T-helper 2 cell treated with Interferon-gamma antibody and Interleukin-4, amounts not matched to agents 100 ng/mL and 5 ng/mL, for 36 hours (primary cell): Measurements from ENCODE around the gene C14orf180. TPM values are rescaled to one million over a fixed set of nuclear protein-coding genes. Genes with fewer than 3 reads are reported as not detected.

Experiments used
- intact Hi-C: fragments of 100-400 bp; cut with micrococcal nuclease; formaldehyde crosslinking; loops from one replicate; pipeline ENCODE4 v1.15.1; 2023
- total RNA-seq: library from RNA; stranded (reverse); gene quantifications from 2 replicates; pipeline ENCODE4 v1.2.3, GENCODE V29; 2022

C14orf180 gene
- total RNA-seq, 1 donor from 2014 or later, result not detected

DNA sequence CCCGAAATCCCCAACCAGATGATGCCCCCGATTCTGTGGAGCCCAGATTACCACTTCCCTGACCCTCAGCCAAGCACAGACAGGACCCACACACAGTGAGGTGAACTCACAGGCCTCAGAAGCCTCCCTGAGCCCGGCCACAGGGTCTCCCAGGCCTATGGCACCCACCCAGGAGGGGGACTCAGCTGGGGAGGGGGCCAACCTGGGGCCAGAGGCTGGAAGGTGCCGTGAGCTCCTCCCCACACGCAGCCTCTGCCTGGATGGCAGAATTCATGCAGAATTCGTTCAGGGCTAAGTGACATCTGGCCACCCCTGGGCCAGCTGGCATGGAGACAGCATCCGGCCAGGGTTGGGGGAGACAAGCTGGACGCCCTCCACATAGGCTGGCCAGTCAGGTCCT lies 13.2 kb downstream of the C14orf180 start:
- intact Hi-C loops, result no loop called here

DNA sequence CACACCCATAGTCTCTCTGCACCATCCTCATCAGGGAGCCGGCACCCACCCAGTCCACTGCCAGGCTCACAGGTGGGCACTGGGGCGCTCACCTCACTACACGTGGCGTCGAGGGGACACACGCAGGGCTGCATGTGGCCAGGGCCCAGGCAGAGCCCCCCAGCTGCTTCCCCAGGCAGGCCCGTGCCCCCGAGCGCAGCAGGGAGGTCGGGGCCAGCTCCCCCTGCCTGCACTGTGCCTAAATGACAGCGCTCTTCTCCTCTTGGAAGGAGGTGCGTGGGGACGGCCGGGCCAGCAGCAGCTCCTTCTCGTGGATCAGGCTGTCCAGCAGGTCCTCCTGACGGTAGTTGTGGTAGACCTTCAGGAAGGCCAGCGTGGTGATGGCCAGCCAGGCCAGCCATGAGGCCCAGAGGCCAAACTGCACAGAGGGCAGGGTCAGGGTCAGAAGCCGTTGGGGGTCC lies 13.7 kb downstream of the C14orf180 start:
- intact Hi-C loops, result no loop called here

DNA sequence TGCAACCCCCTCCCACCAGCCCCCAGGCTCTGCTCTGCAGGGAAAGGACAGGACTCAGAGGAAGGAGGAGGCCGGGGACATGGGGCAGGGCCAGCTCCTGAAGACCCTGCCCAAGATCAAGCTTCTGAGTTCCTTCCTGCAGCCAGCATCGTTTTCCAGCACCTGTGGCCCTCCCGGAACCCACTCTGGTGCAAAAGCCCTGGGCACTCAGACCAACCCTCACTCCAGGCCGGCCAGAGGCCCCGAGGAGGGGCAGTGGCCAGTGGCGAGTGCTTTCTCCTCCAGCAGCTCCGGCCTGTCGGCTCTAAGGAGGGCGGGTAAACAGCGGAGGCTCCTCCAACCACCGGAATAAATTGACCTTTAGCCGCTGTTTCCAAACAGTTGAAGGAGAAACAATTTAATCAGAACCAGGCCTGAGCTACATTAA lies 14.2 kb downstream of the C14orf180 start:
- intact Hi-C loops, result no loop called here

DNA sequence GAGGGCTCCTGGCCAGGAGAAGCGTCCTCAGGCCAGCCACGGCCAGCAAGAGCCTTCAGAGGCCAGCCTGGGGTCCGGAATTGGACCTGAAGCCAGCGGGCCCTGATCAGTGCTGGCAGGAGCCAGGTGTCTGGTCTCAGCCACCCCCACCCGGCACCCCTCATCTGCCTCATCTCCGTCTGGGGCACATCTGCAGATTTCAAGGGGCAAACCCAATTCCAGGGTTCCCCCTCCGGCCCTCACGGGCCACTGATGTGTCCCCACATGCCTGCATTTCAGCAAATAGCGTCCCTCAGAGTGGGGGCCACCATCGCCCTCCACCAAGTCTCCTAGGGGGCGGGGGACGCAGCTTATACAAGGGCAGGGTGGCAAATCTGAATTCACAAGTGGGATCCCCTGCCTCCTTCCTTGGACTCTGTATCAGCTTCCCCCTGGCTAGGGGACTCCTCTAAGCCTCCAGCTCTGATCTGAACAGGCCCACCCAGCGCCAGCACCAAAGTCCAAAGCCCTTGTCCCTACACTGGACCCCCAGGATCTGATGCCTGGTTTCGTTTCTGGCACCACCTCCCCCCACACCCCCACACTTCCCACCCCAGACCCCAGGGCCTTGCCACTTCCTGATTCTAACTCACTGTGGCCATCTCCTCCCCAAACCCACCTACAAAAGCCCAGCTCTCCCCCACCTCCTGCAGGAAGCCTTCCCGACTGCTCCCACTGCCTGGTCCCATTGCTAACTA lies 14.9 kb downstream of the C14orf180 start:
- intact Hi-C loops, result no loop called here

DNA sequence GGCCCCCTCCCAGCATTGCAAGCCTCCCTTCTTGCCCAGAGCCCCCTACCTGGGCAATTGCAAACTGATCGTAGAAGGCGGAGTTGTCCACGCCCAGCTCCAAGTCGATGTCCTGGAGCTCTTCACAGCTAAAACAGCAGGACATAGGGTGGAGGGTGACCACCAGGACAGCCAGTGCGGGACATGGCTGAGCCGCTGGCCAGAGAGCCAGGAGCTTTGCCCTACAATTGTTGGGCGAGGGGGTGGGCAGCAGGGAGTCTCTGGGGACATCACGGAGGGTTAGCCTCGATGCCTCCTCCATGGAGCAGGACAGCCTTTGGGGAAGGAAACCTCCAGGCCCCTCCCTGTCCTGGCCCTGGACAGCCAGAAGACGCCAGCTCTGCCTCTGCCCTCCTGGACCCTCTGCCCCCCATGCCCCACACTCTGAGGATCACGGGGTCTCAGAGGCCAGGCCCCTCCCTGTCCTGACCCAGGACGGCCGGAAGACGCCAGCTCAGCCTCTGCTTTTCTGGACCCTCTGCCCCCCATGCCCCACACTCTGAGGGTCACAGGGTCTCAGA lies 15.6 kb downstream of the C14orf180 start:
- intact Hi-C loops, result no loop called here

DNA sequence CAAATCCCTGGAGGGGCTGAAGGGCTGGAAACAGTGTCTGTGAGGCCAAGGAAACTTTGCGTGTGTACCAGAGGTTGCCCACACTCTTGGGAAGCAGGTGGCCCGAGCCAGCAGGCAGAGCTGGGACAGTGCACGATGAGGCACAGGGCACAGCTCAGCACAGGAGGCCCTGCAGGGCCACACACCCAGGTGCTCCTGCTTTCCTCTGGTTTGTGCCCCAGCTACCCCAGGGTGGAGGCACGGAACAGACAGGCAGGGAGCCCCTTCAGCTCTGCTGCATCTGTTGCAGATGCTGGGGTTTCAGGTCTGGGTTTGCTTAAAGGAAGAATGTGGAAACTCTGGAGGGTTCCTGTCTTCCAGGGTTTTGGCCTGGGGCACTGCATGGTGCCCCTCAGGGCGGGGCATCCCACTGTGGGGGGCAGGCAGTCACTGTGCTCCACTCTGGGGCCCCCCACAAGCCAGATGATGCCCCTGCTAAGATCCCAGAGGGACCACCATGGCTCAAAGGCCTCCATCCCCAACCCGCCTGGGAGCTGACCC lies 16.4 kb downstream of the C14orf180 start:
- intact Hi-C loops, result no loop called here

DNA sequence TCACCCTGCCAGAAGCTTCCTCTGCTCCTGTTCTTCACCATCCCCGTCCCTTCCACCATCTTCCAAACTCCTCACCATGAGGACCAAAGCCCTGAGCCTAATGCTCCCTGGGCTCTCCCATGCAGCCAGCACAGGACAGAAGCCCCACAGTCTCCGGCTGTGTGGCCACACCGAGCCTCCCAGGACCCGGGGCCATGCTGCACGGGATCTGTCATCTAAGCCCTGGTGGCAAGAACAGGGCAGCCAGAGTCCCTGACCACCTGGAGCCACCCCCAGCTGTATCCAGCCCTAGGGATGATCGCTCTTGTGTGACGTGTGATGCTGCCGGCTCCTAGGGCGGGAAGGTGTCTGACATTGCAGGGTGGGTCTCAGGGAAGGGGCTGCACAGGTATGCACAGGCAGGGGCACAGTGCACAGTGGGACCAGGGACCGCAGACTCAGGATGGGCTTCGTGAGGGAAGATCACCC lies 16.9 kb downstream of the C14orf180 start:
- intact Hi-C loops, result no loop called here

DNA sequence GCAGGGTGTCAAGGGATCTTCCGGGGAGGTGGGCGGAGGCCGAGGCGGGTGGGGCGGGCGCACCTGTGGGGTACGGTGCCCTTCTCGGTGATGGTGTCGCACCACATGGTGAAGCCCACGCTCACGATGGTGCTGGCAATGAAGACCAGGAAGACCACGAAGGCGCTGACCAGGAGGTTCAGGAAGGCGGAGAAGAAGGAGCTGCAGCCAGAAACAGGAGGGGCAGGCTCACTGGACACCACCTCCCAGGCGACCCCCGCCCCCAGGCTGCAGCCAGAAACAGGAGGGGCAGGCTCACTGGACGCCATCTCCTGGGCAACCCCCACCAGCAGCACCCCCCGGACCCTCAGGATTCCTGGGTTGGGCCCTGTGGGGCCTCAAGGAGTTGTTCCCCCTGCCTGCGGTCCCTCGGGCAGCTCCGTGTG lies 17.4 kb downstream of the C14orf180 start:
- intact Hi-C loops, result no loop called here

DNA sequence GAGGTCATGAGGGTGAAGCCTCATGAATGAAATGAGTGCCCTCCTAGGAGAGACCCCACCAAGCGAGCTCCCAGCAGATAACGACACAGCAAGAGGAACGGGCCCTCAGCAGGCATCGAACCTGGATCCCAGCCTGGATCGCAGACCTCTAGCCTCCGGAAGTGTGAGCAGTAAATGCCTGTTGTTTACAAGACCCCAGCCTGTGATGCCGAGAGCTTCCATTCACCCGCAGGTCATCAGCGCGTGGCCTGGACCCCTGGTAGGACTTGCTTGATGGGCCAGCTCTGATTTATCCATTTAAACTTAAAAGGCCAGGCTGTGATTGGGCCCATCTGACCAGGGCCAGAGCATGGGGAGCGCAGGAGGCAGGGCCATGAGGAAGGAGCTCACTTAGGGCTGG lies 18.0 kb downstream of the C14orf180 start:
- intact Hi-C loops, result no loop called here

DNA sequence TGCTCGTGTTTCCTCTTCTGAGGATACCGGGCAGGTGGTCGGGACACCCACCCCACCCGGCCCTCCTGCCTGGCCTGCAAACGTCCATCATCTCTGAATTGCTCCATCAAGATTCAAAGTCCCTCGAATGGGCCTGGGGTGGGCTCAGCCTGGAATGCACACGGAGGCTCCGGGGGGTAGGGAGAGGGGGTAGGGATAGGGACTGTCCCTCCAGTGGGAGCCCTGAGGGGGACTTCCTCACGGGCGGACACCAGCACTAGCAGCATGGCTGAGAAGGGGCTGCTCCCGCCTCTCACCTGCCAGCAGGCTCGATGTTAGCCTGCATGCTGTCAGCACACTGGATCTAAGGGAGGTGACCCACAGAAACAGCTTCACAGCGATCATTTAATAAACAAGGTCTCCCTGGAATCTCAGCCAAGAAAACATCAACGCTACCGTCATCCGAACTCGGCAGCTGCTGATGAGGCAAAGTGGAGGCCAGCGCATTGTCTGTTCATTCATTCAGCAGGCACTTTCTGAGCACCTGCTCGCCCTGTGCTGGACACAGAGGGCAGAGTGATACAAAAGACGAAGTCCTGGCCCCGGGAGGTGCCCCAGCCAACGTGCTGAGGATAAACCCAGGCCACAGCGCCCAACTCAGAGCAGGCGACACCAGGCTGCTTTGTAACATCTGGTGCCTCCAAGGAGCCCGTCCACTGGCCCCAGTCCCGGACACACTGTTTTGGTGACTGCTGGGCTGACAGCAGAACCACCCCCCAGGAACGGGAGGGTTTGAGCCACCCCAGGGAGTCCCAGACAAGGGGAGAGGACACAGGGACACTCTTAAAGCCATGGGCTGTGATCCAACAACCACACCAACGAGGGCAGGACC lies 18.7 kb downstream of the C14orf180 start:
- intact Hi-C loops, result no loop called here

DNA sequence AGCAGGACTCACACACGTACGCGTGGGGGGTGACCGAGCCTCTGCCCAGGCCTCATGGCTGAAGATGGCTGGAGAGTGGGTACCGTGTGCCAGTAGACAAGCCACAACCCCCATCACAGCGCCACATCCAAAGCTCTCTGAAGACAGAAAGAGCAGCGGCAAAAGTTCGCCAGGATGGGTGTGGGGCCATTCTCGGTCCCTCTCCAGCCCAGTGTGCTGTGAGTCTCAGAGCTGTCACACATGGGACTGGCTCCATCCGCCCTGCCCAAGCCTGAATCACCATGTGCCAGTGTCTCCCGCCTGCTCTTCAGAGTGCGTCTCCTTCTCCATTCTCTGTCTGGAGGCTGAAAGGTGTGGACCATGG lies 19.3 kb downstream of the C14orf180 start:
- intact Hi-C loops, result no loop called here

DNA sequence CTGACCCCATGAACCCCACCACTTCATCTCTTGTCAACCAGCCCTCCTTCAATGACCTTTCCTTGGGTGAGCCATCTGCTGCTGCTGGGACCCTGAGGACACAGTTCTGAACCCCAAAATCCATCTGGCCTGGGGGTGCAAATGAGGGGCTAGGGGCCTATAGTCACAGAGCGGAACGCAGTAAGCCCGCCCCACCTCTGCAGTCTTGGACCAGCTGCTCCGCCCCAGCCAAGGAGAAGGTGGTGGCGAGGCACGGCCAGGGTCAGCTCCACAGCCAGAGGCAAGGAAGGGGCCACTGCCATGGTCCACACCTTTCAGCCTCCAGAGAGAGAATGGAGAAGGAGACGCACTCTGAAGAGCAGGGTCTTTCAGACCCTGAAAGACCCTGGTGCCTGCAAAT lies 19.9 kb downstream of the C14orf180 start:
- intact Hi-C loops, result no loop called here

DNA sequence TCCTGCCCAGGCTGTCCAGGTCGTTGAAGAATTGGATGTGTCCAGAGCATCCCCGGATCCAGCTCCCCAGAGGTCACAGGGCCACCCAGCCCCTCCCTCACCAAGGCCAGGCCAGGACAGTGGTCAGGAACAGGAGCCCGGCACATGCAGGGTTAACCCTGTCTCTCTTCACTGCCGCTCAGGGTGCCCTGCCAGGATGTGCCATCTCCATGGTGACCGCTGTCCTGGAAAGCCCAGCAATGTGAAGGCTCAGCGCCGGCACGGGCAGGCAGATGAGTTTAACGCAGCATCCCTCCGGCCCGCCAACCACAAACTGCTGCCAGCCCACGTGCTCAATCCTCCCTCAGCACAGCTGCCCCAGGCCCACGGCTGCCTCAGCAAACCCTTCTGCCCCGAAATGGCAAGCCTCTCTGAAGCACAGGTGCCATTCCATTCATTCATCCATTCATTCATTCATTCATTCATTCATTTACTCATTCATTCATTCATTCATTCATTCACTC lies 20.6 kb downstream of the C14orf180 start:
- intact Hi-C loops, result no loop called here

DNA sequence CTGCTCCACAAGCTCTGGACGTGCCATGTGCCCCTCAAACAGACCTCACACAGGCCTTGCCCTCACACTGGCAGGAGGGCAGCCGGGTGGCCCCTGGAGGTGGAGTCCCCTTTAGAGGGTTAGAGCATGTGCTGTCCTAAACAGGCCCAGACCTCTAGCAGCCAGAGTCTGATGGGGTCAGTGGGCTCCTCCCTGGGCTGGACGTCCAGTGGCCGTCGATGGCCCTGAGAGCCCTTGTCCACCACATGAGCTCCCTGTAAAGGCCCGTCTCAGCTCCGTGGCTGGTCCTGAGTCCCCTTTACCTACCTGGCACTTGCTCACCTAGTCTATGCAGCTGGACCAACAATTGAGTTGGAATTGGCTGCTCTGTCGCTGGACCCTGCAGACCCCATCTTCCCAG lies 21.2 kb downstream of the C14orf180 start:
- intact Hi-C loops, result no loop called here

DNA sequence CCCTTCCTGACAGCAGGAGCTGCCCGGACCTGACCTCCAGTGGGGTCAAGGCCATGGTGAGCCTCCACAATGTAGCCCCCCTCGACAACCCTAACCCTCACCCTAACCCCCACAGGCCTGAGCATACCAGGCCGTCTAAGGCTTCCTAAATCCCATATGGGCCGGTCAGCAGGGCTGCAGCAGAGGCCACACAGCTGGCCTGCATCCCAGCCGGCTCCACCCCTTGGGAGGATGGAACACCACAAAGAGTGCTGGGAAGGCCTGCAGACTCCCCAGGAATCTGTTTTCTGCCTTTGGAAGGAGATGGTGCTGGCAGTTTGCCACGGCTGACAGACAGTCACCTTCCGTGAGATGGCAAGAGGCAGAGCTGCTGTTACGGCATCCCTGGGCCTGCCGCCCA lies 22.2 kb downstream of the C14orf180 start:
- intact Hi-C loops, result no loop called here

DNA sequence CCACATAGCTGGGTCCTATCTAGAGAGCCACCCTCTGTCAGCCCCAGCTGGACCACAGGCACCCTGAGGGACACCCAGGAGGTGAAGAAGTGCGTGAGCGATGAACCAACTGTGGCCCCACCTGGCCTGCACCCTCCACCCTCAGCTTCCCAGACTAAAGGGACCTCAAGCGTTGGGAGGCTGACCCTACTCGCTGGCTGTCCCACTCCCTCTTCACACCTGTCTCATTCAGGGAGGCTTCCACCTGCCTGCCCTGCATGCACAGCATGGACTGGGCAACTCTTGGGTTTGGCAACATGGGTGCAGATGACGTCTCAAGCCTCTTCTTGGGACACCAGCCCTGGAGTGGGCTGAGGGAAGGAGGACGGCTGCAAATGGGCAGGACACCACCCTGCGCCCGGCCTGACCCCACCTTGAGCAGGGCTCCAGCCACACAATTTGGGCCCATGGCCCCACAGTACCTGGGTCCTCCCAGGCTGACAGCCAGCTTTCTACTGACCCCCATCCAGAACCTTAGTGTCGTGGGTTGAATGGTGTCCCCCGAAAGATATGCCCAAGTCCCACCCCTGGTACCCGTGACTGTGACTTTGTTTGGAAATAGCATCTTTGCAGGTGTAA lies 22.9 kb downstream of the C14orf180 start:
- intact Hi-C loops, result no loop called here

DNA sequence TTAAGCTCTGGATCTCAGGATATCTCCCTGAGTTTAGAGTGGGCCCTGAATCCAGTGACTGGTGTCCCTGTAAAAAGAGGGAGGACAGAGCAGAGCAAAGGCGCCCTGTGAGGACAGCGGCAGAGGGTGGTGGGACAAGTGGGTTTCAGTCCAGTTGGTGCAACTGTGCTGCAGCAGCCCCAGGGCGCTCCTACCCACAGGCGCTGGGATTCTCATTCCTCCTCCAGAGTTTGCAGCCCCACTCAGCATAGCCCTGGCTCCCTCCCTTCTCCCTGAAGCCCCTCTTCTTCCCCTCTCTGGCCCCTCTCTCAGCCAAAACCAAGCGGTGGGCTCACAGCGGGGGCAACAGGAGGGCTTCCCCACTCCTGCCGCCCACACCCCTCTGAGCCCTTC lies 23.4 kb downstream of the C14orf180 start:
- intact Hi-C loops, result no loop called here

DNA sequence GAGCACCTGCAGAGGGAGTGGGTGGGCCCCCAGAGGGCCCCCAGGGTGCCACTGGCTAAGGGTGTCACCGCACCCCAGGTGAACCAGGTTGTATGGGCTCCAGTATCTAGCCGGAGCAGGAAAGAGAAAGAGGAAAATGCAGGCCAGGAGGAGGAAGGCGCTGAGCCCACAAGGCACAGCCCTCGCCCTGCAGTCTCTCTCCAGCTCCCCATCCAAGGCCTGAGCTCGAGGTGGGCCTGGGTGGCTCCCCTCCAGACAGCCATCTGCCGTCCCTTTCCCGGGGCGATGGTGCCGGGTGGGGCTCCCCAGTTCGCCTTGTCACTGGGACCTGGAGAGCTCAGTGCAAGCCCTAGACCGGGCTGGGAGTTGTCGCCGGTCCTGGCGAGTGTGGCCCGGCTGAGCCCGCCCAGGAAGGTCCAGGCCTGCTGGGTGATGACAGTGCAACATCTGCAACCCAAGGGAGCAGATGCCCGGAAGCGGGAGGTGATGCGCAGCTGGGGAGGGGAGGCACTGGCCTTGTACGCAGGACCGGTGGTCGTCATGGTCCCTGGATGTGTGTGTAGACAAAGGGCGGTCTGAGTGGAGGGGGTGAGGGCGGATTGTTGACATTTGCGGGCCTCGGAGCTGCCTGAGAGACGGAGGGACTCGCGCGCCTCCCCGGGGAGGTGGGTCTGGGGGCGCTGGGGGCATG lies 24.3 kb downstream of the C14orf180 start:
- intact Hi-C loops, result no loop called here

DNA sequence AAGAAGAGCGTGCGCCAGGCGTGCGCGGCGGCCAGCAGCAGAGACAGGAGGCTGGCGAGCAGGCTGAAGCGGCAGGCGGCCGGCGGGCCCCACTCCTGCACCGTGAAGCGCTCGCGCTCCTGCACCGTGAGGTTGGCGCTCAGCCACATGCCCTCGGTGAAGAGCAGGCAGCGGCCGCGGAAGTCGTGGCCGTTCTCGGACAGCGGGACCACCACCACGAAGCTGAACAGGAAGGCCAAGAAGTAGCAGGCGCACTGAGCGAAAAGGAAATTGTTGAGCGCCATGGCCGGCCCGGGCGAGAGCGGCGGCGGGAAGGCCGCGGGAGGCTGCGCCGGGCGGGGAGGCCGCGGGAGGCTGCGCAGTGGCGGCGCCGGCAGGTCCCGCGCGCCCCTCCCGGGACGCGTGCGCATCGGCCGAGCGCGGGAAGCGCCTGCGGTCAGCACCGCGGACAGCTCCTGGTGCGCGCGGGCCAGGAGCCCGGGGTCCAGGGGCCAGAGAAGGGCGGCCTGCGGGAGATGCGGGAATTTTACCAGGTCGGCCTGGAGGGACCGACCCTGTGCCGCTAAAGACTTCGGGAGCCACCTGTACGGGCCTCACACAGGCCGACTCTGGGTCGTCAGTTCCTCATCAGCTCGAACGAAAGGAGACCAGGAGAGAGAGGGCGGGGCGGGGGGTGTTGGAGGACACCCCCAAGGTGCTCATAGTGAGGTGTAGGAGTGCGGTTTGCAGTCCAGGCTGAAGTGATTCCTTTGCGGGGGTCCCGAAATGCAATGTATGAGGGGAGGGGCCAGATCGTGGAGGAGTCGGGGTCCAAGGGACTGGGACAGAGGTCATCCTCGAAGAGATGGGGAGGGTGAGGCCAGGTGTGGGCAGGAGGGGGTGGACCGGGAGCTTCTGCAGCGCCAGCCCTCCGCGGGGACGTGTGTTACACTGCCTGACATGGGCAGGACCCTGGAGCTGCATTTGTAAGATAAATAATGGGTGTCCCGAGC lies 25.2 kb downstream of the C14orf180 start, which contains the start of gene TMEM179:
TSS of gene TMEM179 (minus strand) at position 315 of the 992 bp plus-strand sequence. CDS start at position 284, 31 bp downstream.
- intact Hi-C loops, result no loop called here
